ENCODE data around the gene NGDN. TPM values are rescaled to one million over a fixed set of nuclear protein-coding genes. Genes with fewer than 3 reads are reported as not detected.

The NGDN gene
- total and polyA plus RNA-seq, 2 of the 4 experiments (the other 2 are of a cell fraction): 48.1 to 49.8 TPM

- no peak overlapping the region for H2AK9ac ChIP-seq (replicated peaks; ENCODE audit: low read depth, low read length, poor library complexity)
- H3K23ac ChIP-seq (ENCODE audit: low read depth, low read length): no peak overlapping the region
- H3K56ac ChIP-seq (ENCODE audit: extremely low read depth, insufficient read depth, low read length): no peak overlapping the region
- no CpG with 5 or more reads among the region's 4 CpGs for WGBS, 2 experiments (ENCODE audit: extremely low coverage in 2 of 2, insufficient read length in 1 of 2)
- H3K79me1 ChIP-seq (ENCODE audit: low read depth in 1 of 2, low read length in 2 of 2): no peaks in the 10 kb centered on the region
- H3K4ac ChIP-seq (ENCODE audit: low read depth, low read length): no peak overlapping the region
- H2BK20ac ChIP-seq (ENCODE audit: low read depth, low read length): no peak overlapping the region
- H4K20me1 ChIP-seq (ENCODE audit: insufficient read depth, low read length): no peaks in the 10 kb centered on the region
- no TSS peak for BruUV-seq (replicated peaks)
- H3K14ac ChIP-seq (replicated peaks; ENCODE audit: low read depth, low read length): no peak overlapping the region
- in situ Hi-C loops (cut with MboI; ENCODE audit: low sequenced_read_pairs) (no loop called here), dilution Hi-C loops (cut with HindIII; ENCODE audit: low sequenced_read_pairs, unreplicated experiment) (no loop called here), intact Hi-C loops (cut with micrococcal nuclease) (no loop called here)
- no peaks in the 10 kb centered on the region for H3K9me1 ChIP-seq (ENCODE audit: insufficient read depth, low read length)
- H2BK15ac ChIP-seq (ENCODE audit: low read depth, low read length): no peak overlapping the region
- H3K9me3 ChIP-seq (ENCODE audit: control insufficient read depth, insufficient read depth, low read length): no peaks in the 10 kb centered on the region
- no peak overlapping the region for H3K4me3 ChIP-seq (ENCODE audit: insufficient read depth, low read depth, low read length)
- no peaks in the 10 kb centered on the region for H3K4me1 ChIP-seq (ENCODE audit: control insufficient read depth, insufficient read depth, low read length)
- no peak overlapping the region for H2BK120ac ChIP-seq (ENCODE audit: low read depth, low read length)
- H3K36me3 ChIP-seq (ENCODE audit: control insufficient read depth, insufficient read depth, low read length): no peaks in the 10 kb centered on the region
- no peaks in the 10 kb centered on the region; the same call in 1 of the 2 replicates for H3K27me3 ChIP-seq (ENCODE audit: control insufficient read depth, insufficient read depth, low read length)
- CTCF ChIA-PET: no interaction called here
- no peak overlapping the region for H4K5ac ChIP-seq (ENCODE audit: low read depth, low read length)
- TF ChIP-seq SMC3 (IDR thresholded peaks at IDR 0.05; ENCODE audit: low read depth, low read length): no peak
- peak; percentile 98 for TF ChIP-seq MAFK (IDR thresholded peaks at IDR 0.05; ENCODE audit: low read depth, low read length)
- no peak for TF ChIP-seq MXI1 (IDR thresholded peaks at IDR 0.05; ENCODE audit: borderline replicate concordance, low read depth, low read length)
- TF ChIP-seq RFX5 (IDR thresholded peaks at IDR 0.05; ENCODE audit: low read depth, low read length): no peak
- no peak for DNase-seq
- H3K9ac ChIP-seq (ENCODE audit: low read depth, low read length): no peak overlapping the region
- POLR2A ChIA-PET (ENCODE audit: unreplicated experiment): no interaction called here
- H2BK5ac ChIP-seq (ENCODE audit: low read depth, low read length, poor library complexity, severe bottlenecking): no peak overlapping the region
- no peak overlapping the region for H4K8ac ChIP-seq (ENCODE audit: low read depth in 2 of 2, low read length in 2 of 2)
- H2AK5ac ChIP-seq (ENCODE audit: low read depth, low read length): no peak overlapping the region
- ATAC-seq (ENCODE audit: low read depth): peak; percentile 27
- no peak overlapping the region for H4K91ac ChIP-seq (ENCODE audit: insufficient read depth, low read depth, low read length)
- H3K4me2 ChIP-seq (ENCODE audit: low read depth, low read length): no peak overlapping the region
- no peak overlapping the region for H2AFZ ChIP-seq (replicated peaks; ENCODE audit: low read length, poor library complexity)
- H3K18ac ChIP-seq (ENCODE audit: low read depth, low read length): no peak overlapping the region
- no peak overlapping the region for H3K27ac ChIP-seq (ENCODE audit: insufficient read depth, low read length)
These were observed 49.2 kb downstream of the NGDN start for GRCh38 chr14:23518709-23519108.

All from IMR-90 (cell line).